Neural progenitor cell (in vitro differentiated cells): ENCODE data around the gene SLC9C1.

Source experiments
- EZH2 ChIP-seq: fragments of 200-600 bp; sonication (generic); IDR thresholded peaks from 2 replicates; pipeline ENCODE4 v1.6.1; 2017; ENCODE audit warnings: antibody characterized with exemption, mild to moderate bottlenecking, moderate library complexity
- EZH2phosphoT487 ChIP-seq: fragments of 200-600 bp; sonication (generic); IDR thresholded peaks from 2 replicates; pipeline ENCODE4 v1.6.1; 2017; ENCODE audit warnings: antibody characterized with exemption
- TF ChIP-seq, protein P1 (sequence below): fragments of 200-600 bp; sonication (generic); IDR thresholded peaks from 2 replicates; pipeline ENCODE4 v1.5.1; 2017; ENCODE audit warnings: antibody characterized with exemption, mild to moderate bottlenecking

GRCh38 chr3:112149136-112149535, 144.9 kb downstream of the SLC9C1 start:
- TF ChIP-seq, protein P1, sequence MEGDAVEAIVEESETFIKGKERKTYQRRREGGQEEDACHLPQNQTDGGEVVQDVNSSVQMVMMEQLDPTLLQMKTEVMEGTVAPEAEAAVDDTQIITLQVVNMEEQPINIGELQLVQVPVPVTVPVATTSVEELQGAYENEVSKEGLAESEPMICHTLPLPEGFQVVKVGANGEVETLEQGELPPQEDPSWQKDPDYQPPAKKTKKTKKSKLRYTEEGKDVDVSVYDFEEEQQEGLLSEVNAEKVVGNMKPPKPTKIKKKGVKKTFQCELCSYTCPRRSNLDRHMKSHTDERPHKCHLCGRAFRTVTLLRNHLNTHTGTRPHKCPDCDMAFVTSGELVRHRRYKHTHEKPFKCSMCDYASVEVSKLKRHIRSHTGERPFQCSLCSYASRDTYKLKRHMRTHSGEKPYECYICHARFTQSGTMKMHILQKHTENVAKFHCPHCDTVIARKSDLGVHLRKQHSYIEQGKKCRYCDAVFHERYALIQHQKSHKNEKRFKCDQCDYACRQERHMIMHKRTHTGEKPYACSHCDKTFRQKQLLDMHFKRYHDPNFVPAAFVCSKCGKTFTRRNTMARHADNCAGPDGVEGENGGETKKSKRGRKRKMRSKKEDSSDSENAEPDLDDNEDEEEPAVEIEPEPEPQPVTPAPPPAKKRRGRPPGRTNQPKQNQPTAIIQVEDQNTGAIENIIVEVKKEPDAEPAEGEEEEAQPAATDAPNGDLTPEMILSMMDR = no peak
- TF ChIP-seq EZH2 = no peak
- TF ChIP-seq EZH2phosphoT487 = no peak
